A549 (cell line): ENCODE data around the gene DHRS3.

Source experiments
- CBX8 ChIP-seq: fragments of 200-600 bp; sonication (generic); IDR thresholded peaks from 2 replicates; pipeline ENCODE4 v1.6.1; 2016
- ZFP36 ChIP-seq: fragments of 450-650 bp; IDR thresholded peaks from 2 replicates; pipeline ENCODE4 v1.6.1; 2014; ENCODE audit warnings: borderline replicate concordance; ENCODE audit not compliant: partially characterized antibody
- ZSCAN20 ChIP-seq: fragments of 250-450 bp; sonication (Bioruptor Pico); IDR thresholded peaks from 2 replicates; pipeline ENCODE4 v1.8.0; 2022; ENCODE audit warnings: mild to moderate bottlenecking, moderate library complexity
- TF ChIP-seq, protein P1 (sequence below): fragments of >200 bp; sonication (Bioruptor Twin); formaldehyde crosslinking; IDR thresholded peaks from 3 replicates; pipeline ENCODE4 v1.5.1; 2016

DNA sequence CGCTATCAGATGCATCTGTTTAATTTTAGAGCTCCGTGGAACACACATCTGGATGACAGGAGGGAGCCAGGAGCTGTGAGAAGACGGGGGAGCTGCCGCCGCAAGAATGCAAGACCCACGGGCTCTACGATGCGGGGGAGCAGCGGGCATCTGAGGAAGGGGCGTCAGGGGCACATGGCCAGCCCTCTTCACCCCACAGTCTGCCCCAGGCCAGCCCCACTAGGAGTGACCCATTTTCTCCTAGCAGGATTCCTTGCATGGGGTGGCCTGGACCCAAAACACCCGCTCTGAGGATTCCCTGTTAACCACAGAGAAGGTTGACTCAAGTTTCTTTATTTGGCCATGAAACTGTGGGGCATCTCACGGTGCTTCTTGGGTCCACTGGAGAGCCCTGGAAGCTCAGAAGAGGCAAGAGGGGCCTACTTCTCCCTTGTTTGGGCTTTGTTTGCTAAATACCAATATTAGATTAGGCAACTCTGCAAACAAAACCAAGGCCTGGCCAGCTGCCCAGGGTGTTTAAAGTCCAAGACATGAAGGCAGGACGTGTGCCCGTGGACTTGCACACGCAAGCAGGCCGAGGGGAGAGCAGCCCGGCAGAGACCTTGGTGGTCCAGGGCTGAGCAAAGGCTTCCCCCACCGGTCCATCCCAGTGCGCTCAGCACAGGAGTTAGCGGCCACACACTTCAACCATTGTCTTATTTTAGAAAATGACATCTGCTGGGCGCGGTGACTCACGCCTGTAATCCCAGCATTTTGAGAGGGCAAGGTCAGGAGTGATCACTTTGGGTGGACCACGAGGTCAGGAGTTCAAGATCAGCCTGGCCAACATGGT is 89.8 kb downstream of the DHRS3 start:
- TF ChIP-seq, protein P1, sequence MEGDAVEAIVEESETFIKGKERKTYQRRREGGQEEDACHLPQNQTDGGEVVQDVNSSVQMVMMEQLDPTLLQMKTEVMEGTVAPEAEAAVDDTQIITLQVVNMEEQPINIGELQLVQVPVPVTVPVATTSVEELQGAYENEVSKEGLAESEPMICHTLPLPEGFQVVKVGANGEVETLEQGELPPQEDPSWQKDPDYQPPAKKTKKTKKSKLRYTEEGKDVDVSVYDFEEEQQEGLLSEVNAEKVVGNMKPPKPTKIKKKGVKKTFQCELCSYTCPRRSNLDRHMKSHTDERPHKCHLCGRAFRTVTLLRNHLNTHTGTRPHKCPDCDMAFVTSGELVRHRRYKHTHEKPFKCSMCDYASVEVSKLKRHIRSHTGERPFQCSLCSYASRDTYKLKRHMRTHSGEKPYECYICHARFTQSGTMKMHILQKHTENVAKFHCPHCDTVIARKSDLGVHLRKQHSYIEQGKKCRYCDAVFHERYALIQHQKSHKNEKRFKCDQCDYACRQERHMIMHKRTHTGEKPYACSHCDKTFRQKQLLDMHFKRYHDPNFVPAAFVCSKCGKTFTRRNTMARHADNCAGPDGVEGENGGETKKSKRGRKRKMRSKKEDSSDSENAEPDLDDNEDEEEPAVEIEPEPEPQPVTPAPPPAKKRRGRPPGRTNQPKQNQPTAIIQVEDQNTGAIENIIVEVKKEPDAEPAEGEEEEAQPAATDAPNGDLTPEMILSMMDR, result no peak
- no peak for TF ChIP-seq ZSCAN20
- TF ChIP-seq ZFP36, result no peak
- no peak for TF ChIP-seq CBX8
